Renal cortical epithelial cell (primary cell): ENCODE data around the gene SERPINF2. TPM values are rescaled to one million over a fixed set of nuclear protein-coding genes. Genes with fewer than 3 reads are reported as not detected.

Experiments used
- DNase-seq: peaks from one replicate; pipeline ENCODE4 v3.0.0-alpha.2; 2011; ENCODE audit warnings: low read depth
- total RNA-seq: library from RNA; depleted of rRNA; stranded (reverse); fragments of >200 nt; gene quantifications from 2 replicates; pipeline ENCODE4 v1.2.3, GENCODE V29; 2014

SERPINF2 gene
- total RNA-seq, 1 donor from 2014 or later = 9.6 TPM

- peak; percentile 100 for DNase-seq
Observed at GRCh38 chr17:1716076-1716911, 26.4 kb upstream of the SERPINF2 start.

GRCh38 chr17:1716912-1717695 is 25.6 kb upstream of the SERPINF2 start:
- DNase-seq = peak; percentile 99

GRCh38 chr17:1718362-1719165 is 24.1 kb upstream of the SERPINF2 start:
- DNase-seq = no peak

GRCh38 chr17:1720856-1721386 is 21.8 kb upstream of the SERPINF2 start:
- peak; percentile 54 for DNase-seq

- peak; percentile 42 for DNase-seq
Observed at GRCh38 chr17:1722022-1722421, 20.6 kb upstream of the SERPINF2 start.

GRCh38 chr17:1724351-1724868 is 18.3 kb upstream of the SERPINF2 start, which contains the start of gene WDR81:
WDR81 (plus strand) TSS chr17:1724704; CDS start chr17:1724960, 256 bp downstream.
- DNase-seq = peak; percentile 33

GRCh38 chr17:1724869-1725641 is 17.6 kb upstream of the SERPINF2 start:
- DNase-seq = no peak

- no peak for DNase-seq
Observed at GRCh38 chr17:1725642-1726511, 16.8 kb upstream of the SERPINF2 start.

- DNase-seq = no peak
Observed at GRCh38 chr17:1726626-1727257, 15.9 kb upstream of the SERPINF2 start.

GRCh38 chr17:1727258-1727789 is 15.3 kb upstream of the SERPINF2 start:
- DNase-seq = no peak

- no peak for DNase-seq
Observed at GRCh38 chr17:1727876-1728630, 14.6 kb upstream of the SERPINF2 start.

GRCh38 chr17:1729966-1730325 is 12.7 kb upstream of the SERPINF2 start:
- no peak for DNase-seq

- peak; percentile 83 for DNase-seq
Observed at GRCh38 chr17:1730326-1731193, 12.1 kb upstream of the SERPINF2 start.

- no peak for DNase-seq
Observed at GRCh38 chr17:1731194-1731506, 11.5 kb upstream of the SERPINF2 start.

GRCh38 chr17:1732241-1732832 is 10.3 kb upstream of the SERPINF2 start:
- DNase-seq = no peak

GRCh38 chr17:1732833-1733321 is 9.8 kb upstream of the SERPINF2 start:
- DNase-seq = no peak

- DNase-seq = no peak
Observed at GRCh38 chr17:1733759-1734158, 8.9 kb upstream of the SERPINF2 start.
